ENCODE data around the gene SMOC1.

DNA sequence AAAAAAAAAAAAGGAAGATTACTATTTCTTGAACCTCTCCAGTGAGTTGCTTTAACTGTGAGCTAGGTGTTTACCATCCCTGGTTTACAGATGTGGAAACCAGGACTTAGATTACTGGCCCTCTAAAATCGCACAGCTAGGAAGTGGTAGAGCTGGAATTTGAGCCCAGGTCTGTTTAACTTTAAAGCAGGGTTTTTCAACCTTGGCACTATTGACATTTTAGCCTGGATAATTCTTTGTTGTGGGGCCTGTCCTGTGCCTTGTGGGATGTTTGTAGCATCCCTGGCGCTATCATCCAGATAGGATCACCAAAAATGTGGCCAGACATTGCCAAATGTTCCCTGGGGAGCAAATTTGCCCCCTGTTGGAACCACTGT is 28.5 kb upstream of the SMOC1 start:
- TF ChIP-seq, protein P1, sequence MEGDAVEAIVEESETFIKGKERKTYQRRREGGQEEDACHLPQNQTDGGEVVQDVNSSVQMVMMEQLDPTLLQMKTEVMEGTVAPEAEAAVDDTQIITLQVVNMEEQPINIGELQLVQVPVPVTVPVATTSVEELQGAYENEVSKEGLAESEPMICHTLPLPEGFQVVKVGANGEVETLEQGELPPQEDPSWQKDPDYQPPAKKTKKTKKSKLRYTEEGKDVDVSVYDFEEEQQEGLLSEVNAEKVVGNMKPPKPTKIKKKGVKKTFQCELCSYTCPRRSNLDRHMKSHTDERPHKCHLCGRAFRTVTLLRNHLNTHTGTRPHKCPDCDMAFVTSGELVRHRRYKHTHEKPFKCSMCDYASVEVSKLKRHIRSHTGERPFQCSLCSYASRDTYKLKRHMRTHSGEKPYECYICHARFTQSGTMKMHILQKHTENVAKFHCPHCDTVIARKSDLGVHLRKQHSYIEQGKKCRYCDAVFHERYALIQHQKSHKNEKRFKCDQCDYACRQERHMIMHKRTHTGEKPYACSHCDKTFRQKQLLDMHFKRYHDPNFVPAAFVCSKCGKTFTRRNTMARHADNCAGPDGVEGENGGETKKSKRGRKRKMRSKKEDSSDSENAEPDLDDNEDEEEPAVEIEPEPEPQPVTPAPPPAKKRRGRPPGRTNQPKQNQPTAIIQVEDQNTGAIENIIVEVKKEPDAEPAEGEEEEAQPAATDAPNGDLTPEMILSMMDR (IDR thresholded peaks at IDR 0.05) = no peak
- TF ChIP-seq, protein P2, sequence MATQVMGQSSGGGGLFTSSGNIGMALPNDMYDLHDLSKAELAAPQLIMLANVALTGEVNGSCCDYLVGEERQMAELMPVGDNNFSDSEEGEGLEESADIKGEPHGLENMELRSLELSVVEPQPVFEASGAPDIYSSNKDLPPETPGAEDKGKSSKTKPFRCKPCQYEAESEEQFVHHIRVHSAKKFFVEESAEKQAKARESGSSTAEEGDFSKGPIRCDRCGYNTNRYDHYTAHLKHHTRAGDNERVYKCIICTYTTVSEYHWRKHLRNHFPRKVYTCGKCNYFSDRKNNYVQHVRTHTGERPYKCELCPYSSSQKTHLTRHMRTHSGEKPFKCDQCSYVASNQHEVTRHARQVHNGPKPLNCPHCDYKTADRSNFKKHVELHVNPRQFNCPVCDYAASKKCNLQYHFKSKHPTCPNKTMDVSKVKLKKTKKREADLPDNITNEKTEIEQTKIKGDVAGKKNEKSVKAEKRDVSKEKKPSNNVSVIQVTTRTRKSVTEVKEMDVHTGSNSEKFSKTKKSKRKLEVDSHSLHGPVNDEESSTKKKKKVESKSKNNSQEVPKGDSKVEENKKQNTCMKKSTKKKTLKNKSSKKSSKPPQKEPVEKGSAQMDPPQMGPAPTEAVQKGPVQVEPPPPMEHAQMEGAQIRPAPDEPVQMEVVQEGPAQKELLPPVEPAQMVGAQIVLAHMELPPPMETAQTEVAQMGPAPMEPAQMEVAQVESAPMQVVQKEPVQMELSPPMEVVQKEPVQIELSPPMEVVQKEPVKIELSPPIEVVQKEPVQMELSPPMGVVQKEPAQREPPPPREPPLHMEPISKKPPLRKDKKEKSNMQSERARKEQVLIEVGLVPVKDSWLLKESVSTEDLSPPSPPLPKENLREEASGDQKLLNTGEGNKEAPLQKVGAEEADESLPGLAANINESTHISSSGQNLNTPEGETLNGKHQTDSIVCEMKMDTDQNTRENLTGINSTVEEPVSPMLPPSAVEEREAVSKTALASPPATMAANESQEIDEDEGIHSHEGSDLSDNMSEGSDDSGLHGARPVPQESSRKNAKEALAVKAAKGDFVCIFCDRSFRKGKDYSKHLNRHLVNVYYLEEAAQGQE (IDR thresholded peaks at IDR 0.05; ENCODE audit: insufficient read depth in 1 of 2, low read depth in 2 of 2, low read length in 1 of 2) = no peak

Measured in Panc1 (cell line).